CD4-positive, alpha-beta T cell treated with Interleukin-21 for 1 hour (primary cell): ENCODE data around the gene HS3ST1.

Source experiments
- DNase-seq: peaks from one replicate; pipeline ENCODE4 v3.0.0-alpha.2; 2020

HS3ST1 gene

DNA sequence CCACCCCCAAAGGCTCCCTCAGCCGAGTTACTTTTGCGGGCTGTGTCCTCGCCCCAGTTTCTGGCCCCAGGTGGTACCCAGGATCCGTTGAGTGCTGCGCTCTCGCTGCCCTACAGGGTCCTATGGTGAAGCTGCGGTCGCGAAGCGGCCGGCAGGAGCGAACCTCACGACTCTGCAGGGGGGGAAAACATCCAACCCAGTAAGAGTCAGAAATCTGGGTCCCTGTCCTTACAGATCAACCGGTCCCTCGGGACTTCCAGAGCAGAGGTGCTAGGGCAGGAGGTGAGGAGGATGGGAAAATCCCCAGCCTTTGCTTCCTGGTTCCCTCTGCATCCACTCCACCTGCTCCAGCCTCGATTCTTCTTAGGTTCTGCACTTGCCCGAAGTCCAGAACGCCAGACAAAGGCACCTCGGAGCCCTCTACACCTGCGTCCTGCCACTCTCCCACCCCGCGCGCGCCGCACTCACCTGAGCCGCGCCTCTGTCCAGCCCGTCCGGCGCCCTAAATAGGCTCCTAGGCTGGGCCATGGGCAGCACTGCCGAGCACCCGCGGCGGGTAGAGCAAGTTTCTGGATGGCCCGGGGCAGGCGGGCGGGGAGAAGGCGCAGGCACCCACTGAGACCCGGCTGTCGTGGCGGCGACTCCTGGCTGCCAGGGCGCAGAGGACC lies at the start of gene HS3ST1:
Gene HS3ST1, minus strand, starts transcription at position 664 of the 668 bp plus-strand sequence. CDS start 28,889 bp downstream, outside the sequence.
- DNase-seq = no peak

DNA sequence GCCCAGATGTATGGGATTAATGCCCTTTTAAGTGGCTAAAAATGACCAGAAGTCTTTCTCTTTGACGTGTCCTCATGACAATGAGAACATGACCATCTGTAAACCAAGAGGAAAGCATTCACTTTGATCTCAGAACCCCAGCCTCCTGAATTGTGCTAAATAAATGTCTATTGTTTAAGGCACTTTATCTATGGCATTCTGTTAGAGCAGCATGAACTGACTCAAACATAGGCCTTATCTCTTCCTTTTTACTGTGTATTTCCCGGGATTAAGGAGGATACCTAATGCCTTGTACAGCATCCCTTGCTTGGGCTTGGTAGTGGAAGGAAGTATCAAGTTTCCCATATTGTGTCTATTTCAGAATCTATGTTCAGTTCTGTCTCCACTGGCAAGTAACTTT lies 47.2 kb upstream of the HS3ST1 start:
- DNase-seq = no peak

DNA sequence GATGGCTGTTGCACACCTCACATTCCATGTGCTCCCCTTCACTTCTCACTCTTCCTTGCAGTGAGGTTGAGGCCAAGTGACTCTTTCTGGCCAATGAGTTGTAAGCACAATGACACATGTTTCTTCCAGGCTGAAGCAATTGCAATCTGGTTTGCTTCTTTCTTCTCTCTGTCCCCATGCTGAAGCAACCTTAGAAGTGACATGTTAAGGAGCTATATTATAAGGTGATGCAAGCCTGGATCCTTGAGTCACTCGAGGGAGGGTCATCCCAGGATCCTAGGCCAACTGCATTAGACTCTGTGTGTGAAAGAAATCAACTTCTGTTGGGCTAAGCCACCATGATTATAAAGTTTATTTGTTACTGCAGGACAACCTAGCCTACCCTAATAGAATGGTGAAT lies 45.5 kb upstream of the HS3ST1 start:
- no peak for DNase-seq

DNA sequence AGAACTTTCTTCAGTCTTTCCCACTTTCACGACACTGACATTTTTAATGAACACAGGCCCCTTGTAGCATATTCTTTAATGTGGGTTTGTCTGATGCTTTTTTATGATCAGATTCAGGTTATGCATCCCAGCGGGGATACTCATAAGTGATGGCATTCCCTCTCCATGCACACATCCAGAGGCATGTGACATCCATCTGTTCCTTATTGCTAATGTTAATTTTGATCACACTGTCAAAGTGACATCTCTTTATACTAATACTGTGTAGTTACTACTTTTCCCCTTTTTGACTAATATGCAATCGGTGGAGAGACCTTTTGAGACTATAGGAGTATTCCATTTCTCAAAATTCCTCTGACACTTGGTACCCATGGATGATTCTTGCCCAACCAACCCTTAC lies 43.8 kb upstream of the HS3ST1 start:
- no peak for DNase-seq

DNA sequence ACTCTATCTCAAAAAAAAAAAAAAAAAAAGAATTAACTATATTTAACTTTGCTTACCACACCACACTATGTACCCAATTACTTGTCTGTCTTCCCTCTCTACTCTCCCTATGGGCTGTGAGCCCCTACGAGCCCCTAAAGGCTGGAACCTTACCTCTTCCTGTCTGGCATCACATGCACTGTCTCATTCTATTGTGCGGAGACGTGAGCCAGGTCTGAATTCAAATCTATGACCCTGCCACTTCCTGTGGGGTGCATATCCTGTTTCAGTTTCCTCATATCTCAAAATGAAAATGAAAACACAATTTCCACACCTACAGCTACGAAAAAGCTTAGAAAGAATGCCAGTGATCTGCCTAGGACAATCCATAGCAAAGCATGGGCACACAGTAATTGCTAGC lies 42.9 kb upstream of the HS3ST1 start:
- DNase-seq = peak; percentile 81

DNA sequence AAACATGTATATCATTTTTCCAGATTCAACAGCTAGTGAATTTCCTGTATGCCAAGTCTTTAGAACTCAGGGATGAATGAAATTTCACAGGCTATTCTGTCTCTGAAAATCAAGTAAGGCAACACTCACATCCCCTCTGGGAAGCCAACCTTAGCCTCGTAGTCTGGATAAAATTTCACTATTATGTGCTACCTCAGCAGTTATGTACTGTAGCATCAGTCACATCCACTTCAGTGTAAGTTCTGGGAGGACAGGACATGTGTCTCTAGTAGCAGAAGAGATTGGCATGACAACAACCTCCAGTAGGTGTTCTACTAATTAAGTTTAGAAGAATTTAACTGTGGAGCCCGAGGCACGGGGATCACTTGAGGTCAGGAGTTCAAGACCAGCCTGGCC lies 42.4 kb upstream of the HS3ST1 start:
- no peak for DNase-seq

DNA sequence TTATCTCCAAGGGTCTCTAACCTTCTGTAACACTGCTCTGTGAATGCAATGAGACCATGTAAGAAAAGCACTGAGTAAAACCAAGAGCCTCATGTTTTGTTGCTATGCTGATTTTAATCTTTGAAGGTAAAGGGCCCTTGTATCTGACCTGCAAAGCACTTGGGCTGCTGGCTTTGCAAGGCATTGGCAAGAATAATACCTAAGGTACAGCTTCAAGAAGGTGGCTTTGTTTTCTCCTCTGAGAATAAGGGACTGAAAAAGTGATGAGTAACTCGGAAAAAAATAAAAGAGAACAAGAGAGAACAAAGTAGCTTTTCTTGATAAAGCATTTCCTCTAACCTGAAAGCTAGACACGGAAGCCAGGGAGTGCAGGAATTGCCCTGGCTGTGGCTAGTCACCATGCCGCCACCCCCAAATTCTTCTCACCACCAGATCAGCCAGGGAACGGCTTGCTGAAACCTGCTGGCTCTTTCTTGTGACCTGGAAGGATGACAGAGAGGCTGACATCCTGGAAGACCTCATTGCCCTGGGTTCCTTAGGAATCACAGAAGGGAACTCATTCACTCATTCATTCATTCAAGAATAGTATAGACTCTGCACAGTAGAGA lies 41.8 kb upstream of the HS3ST1 start:
- no peak for DNase-seq

DNA sequence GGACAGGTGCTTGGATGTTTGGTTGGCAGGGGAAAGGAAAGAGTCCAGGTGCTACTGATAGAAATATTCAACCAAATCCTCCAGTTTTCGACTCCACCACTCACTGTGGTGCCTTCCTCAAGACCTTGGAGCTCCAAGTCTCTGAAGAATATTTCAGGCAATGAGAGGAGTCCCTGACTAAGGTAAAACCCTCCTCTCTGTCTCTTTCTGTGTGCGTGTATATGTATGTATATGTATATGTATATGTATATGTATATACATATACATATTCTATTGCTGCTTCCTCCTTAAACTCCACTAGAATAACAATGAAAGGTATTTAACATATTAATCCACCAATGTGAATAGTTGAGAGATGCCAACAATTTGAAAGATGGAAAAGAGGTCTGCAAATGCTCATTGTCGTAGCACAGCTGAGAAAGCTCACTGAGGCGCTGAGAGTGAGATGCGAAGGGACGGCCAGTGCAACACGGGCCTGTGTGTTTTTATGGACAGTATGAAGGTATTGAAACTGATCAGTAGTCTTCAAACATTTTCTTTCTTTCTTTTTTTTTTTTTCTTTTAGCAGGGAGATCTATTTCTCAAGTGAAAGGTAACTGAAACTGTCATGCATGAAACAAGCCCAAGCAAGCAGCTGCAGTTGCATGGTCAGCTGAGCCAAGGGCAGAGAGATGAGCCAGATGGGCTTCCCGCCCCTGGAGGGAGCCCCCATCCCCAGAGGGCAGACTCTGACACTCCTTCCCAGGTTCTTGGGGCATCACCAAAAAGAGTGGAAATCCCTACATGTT lies 41.1 kb upstream of the HS3ST1 start:
- DNase-seq = no peak

DNA sequence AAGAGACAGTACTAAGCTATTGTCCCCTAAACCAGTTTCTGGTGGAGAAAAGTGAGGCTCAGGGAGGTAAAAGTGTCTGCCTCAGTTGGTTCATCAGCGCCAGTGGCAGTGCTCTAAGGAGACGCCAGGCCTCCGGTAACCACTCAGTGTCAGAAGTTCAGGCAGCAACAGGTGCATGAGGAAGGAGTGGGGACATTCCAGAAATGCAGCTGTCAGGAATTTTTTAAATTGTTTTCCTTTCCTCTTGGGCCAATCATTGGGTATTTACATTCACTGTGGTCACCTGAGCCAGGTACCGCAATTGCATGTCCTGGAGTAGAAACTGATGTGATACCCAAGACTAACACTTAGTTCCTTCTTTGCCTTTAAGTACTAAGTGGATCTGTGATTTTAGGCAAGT lies 40.2 kb upstream of the HS3ST1 start:
- no peak for DNase-seq

DNA sequence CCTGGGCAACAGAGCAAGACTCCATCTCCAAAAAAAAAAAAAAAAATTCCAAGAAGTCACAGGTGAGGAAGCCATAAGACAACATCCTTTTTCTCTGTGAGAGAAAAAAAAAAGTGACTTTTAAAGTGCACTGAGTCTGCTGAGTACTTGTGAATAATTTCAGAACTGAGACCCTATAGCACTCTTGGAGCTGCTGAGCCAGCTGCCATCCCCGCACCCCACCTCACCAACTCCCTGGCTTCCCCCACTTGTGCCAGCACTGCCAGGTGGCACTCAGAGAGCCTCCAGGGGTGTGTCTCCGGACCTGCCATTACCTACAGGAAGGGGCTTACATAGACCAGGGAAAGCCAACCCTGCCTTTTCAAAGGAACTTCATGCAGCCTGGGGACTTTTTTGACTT lies 39.2 kb upstream of the HS3ST1 start:
- no peak for DNase-seq

DNA sequence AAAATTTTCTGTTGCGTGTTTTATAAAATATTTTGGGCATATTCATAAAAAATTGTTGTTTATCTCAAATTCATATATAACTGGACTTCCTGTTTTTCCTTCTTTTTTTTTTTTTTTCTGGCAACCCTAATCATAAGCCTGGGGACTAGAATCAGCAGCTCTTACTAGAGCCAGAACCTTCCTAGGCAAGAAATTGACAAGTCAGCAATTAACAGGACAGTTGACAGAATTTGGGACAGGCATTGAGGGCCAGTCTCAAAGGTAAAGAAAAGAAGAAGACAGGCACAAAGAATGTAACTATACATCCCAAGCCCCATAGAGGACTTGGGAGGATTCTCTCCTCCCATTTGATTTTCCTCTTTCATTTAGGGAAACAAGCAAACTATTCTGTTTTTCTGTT lies 35.0 kb upstream of the HS3ST1 start:
- no peak for DNase-seq

DNA sequence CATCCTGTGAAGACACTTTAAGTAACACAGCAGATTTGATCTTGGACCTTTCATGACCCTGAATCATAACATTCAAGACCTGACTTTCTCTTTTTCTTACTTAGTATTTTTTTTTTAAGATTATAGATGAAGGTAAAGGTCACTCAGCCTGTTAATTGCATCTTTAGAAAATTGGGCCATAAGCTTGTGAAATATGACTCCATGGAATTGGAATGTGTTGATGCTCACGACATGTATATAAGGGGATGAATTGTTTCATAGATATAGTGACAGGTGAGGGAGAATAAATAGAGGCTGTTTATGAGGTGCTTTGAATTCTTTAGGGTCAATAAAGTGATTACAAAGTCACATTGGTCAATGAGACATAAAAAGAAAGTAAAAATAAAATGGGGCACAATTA lies 27.7 kb upstream of the HS3ST1 start:
- no peak for DNase-seq

DNA sequence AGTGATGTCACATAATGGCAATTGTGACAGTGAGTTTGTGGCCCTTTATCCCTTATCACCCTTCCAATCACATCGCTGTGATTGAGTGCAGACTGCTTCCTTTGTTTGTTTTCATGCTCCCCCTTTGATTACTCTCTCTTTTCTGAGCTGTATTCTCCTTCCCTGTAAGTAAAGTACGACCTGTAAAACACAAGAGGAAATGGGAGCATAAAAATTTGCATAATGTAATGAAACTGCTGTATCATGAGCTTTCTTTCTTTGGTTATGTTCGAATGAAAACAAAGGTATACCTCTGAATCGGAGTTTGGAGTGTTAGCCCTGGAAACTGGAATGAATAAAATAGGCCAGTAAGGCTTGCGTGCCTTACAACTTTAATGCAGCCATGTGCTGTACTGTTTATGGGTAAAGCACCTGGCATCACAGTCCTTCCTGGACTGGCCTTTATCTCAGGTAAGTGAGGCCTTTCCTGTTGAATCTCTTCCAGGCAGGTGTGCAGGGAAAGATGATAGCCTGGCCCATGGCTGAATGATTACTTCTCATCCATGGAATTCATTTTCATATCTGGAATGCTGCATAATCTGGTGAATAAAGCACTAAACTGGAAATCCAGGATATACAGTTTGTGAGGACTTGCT lies 26.6 kb upstream of the HS3ST1 start:
- no peak for DNase-seq

DNA sequence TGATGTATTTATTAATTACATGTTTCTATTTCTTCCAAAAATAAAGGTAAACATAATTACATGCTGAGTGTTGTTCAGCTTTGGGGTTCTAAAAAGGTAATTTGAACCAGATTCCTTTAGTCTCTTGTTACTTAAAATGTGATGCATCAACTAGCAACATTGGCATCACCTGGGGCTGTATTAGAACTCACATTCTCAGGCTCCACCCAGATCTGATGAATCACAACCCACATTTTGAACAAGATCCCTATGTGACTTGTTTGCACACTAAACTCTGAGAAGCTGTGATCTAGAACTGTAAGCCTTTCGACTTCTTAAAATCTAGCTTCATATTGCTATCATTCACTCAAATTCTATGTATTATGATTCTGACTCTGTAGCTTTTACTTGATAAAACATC lies 23.0 kb upstream of the HS3ST1 start:
- no peak for DNase-seq

DNA sequence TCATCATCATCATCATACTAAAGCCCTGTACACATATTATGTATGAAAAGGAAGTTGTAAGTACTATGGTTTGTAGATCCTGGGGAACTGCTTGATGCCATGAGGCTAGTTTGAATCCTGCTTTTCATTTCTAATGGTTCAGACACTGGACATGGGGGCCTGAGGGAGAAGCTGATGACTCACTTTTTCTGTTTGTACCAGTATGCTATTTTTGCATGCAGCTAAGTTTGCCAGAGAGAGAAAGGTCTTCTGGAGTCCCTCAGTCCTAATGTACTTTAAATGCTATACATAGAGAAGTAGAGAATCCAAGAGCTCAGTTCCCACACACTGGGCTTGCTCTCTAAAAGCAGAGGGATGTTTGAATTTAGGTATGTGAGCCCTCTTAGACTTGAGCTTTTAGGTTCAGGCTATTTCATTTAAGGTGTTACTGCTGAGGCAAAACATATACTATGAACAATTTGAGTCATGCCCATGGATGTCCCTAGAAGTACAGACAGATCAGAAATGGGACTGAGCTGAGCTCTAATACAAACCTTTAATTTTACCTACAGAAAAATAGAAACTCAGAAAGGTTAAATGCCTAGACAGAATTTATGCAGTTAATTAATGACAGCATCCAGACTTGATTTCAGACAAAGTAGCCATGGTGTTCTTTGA lies 17.6 kb upstream of the HS3ST1 start:
- no peak for DNase-seq

DNA sequence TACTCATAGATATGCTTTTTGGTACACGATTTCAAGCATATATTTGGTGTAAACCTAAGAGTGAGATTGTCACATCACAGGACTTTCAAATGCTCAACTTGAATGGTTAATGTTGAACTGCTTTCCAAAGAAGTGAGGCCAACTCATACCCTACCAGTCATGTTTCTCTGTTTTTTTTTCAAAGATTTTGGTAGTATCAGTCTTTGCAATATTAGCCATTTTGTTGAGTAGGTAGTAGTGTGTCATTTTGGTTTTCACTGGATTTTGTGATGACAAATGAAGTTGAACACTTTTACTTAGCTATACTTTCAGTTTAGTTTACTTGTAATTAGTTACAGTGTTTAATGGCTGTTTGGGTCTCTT lies 12.5 kb upstream of the HS3ST1 start:
- DNase-seq = no peak

DNA sequence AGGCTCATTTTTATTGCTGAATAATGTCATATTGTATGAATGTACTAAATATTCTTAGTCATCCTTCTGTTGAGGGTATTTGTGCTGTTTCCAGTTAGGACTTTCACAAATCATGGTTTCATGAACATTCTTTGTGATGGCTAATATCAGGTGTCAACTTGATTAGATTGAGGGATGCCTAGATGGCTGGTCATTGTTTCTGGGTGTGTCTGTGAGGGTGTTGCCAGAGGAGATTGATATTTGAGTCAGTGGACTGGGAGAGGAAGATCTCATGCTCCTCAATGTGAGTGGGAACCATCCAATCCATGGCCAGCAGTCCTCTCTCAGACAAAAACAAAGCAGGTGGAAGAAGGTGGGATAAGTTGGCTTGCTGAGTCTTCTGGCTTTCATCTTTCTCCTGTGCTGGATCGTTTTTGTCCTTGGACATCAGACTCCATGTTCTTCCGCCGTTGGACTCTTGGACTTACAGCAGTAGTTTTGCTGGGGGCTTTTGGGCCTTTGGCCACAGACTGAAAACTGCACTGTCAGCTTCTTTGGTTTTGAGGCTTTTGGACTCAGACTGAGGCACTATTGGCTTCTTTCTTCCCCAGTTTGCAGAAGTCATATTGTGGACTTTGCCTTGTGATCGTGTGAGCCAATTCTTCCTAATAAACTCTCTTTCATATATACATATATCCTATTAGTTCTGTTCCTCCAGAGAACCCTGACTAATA lies 11.9 kb upstream of the HS3ST1 start:
- DNase-seq = no peak

DNA sequence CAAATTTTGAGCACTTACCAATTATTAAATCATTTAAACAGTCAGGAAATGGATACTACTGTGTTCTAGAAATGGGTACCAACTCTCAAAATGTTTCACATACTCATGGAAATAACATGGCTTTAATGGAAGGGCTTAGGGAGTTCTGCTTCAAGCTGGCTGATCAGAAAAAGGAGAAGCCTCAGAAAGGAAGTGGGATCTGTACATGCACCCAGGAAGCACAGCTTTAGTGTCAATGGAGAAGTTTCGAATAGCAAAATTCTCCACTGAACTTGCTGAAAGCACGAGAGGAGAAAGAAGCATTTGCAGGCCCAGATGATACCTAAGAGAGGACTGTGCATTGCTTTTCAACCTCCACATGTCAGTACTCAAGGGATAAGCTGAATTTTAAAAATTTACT lies 11.1 kb upstream of the HS3ST1 start:
- DNase-seq = no peak

DNA sequence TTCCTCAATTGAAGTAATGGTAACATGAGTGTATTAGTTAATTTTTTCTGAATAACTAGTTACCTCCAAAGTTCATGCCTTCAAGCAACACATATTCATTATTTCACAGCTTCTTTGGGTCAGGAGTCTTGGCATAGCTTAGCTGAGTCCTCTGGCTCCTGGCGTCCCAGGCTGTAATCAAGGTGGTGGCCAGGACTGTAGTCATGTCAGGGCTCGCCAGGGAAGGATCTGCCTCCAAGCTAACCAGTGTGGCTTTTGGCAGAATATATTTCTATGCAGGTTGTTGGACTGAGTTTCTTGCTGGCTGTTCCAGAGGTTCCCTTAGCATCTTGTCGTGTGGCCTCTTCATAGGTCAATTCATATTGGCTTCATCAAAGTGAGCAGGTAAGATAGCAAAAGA lies 10.0 kb upstream of the HS3ST1 start:
- no peak for DNase-seq

DNA sequence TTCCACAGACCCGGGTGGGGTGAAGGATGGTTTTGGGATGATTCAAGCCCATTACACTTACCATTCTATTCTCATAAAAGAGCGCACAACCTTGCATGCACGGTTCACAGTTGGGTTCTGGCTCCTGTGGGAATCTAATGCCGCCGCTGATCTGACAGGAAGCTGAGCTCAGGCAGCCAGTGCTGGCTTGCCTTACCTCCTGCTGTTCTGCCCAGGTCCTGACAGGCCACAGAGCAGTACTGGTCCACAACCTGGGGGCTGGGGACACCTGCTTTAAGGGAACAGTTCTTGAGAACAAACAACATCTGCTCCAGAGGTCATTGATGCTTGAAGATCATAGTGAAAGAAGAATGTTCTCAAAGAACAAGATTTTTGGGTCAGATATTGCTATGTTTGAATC lies 8.0 kb upstream of the HS3ST1 start:
- DNase-seq = no peak

DNA sequence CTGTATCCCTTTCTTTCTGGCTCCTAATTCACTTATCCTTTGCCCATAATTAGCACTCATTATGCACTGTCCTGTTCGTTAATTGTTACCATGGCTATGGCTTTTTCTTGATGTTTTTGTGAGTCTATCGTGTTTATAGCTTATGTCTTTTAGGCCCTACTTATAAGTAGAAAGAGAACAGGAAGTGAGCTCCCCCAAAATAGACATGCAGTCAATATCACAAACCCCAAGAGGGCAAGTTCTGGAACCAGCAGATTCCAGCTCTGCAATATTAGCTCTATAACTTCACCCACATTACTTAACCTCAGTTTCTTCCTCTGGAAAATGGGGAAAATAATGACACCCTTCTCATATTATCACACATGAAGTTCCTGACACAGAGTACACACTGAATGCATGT lies 7.4 kb upstream of the HS3ST1 start:
- DNase-seq = no peak

DNA sequence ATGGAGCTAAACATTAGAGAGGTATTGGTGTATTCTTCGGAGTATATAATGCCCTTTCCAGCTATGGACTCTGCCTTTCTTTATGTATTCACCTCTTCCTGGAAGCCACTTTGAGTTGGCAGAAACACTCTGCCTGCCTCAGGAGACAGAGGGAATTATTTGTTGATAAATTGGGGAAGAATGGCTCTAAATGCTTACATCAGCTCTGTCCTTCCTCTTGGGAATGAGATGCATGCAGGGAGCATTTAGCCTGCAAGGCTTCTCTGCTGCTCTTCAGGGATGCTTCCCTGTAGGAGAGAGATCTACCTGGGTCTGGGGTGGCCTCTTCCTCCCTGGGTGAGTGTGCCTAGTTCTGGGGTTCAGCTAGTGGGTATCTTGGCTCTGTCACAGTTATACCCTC lies 6.9 kb upstream of the HS3ST1 start:
- DNase-seq = no peak

DNA sequence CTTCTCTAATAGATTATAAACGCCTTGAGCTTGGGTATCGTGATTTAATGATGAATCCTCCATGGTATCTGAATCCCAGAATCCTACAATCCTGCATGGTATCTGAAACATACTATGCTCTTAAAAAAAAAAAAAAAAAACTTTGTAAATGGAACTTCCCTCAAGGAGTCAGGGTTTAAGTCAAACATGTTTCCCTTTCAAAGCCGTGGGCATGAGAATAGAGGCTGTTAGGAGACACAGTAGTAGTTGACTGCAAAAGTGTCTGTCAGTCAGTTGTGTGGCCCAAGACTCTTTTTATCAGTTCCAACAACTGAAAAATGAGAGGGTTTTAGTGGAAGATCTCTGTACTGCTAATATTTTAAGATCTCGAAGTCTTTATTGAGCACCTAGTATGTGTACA lies 2.4 kb upstream of the HS3ST1 start:
- DNase-seq = no peak
